HG03045 (cell line): ENCODE measurements around the gene MPI.
"Not testable (repeated sequence)": the region's sequence is repeated elsewhere in the genome, so short reads cannot be mapped to it uniquely, and the experiment has no call there.

ENCODE experiments used
- ATAC-seq: cut with Tn5 transposase; IDR thresholded peaks from one replicate; pipeline ENCODE4 v1.9.1; 2021; ENCODE audit warnings: mild to moderate bottlenecking, moderate library complexity; ENCODE audit not compliant: unreplicated experiment

Gene MPI

DNA sequence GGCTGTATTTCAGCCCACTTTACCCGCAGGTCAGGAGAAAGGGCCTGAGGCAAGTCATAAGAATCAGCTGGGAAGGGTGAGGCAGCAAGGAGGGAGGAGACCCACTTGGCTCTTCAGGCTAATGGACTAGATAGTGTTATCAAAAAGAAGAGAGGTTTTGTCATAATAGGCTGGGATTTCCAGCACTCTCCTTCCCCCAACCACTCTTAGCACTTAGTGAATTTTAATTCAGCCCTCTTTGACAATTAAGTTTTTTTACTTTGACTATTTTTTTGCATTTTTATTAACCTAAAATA, 771 bp downstream of the MPI start:
- ATAC-seq = no peak

DNA sequence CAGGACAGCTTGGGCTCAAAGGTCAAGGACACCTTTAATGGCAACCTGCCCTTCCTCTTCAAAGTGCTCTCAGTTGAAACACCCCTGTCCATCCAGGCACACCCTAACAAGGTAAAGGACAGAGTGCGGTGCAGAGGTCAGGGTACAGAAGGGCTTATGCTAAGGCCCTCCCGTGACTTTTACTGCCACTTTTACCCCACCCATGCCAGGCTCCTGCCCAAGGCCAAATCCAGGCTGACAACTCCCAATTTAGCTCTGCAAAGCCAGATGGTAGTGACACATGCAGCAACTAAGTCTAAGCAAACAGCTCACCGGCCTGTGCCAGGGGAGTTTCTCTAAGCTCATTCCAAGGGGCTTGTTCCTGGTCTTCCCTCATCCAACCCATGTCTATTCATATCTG, 1.6 kb downstream of the MPI start:
- no peak for ATAC-seq

DNA sequence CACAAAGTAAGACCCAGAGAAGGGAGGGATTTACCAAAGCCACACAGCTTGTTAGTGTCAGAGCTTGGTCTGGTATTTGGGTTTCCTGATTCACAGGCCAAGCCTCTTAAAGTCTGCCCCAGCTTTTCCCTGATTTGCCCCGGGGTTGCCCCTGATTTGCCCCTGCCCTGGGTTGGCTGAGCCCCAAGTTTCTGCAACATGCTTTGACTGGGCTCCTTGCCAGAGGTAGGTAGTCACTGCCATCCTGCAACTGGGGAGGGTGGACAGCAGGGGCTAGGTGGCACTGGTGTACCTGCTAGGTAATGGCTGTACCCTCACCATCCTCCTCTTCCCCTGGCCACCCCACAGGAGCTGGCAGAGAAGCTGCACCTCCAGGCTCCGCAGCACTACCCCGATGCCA, 2.5 kb downstream of the MPI start:
- ATAC-seq = no peak

DNA sequence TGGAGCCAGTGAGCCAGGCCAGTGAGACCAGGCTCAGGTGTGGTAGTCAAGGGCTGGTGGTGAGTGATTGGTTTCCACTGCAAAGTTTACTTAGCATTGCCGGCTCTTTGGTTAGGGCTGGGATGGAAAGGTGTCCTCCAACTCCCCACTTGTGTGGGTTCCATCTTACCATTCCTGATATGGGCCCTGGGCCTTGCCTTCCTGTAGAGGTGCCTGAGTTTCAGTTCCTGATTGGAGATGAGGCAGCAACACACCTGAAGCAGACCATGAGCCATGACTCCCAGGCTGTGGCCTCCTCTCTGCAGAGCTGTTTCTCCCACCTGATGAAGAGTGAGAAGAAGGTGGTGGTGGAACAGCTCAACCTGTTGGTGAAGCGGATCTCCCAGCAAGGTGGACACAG, 3.1 kb downstream of the MPI start:
- ATAC-seq = no peak

DNA sequence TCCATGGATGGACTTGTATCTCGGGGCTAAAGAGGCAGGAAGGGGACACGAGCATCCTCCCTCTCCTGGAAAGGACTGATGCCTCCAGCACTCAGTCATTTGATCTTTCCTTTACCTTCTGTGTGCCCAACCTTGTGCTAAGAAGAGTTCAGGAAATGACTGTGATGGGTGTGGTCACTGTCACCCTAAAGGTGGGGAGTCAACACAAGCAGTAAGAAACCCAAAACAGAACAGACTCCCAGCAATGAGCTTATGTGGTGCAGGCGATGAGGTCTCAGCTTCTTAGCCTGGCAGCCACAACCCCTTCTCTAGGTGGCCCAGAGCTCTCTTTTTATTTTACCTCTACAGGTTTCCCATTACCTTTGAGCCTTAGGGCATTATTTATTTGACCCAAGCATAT, 3.8 kb downstream of the MPI start:
- ATAC-seq = no peak

DNA sequence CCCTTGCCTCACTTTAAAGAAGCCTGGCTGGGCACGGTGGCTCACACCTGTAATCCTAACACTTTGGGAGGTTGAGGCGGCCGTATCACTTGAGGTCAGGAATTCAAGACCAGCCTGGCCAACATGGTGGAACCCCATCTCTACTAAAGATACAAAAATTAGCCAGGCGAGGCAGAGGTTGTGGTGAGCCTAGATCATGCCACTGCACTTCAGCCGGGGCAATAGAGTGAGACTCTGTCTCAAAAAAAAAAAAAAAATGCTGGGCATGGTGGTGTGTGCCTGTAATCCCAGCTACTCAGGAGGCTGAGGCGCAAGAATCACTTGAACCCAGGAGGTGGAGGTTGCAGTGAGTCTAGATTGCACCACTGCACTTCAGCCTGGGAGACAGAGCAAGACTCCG, 4.5 kb downstream of the MPI start:
- ATAC-seq = not testable (repeated sequence)

DNA sequence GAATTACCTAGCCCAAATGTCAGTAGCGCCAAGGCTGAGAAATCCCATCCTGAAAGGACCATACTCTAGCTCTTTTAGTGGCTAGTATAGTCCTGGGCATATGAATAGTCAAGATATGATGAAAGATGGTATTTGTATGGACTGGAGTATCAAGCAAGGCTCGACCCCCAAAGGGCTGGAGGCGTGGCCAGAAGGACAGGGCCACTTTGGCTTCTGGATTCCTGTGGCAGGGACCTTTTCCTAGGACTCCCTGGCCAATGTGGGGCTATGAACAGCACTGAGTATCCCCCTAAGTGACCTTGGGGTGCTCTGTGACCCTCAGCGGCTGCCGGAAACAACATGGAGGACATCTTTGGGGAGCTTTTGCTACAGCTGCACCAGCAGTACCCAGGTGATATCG, 6.0 kb downstream of the MPI start:
- no peak for ATAC-seq

DNA sequence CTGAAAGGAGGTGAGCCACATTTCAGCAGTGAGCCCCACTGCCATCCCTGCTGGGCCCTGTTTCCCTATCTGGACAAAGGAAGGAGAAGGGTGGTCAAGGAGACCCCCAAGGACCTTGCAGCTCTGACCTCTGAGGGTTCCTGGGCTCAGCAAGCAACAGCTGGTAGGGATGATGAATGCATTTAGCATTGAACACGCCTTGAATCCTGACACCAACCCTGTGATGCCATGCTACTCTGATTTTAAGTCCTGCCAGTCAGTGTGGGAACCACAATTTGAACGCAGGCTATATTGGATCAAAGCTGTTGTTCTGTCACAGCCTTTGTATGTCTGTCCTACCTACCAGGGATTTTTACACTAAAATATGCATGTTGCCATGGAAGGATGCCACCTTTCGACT, 6.5 kb downstream of the MPI start:
- no peak for ATAC-seq

DNA sequence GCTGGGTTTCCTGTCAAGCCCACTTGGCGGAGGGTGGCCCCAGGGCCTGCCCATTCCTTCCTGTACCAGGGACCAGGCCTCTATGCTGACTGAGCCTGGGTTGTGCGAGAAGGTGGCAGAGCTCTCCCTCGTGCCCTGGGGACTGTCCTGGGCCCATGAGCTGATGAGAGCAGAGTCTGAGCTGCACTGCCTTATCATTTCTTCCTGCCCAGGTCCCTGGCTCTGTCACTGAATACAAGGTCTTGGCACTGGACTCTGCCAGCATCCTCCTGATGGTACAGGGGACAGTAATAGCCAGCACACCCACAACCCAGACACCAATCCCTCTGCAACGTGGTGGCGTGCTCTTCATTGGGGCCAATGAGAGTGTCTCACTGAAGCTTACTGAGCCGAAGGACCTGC, 7.5 kb downstream of the MPI start:
- ATAC-seq = no peak

DNA sequence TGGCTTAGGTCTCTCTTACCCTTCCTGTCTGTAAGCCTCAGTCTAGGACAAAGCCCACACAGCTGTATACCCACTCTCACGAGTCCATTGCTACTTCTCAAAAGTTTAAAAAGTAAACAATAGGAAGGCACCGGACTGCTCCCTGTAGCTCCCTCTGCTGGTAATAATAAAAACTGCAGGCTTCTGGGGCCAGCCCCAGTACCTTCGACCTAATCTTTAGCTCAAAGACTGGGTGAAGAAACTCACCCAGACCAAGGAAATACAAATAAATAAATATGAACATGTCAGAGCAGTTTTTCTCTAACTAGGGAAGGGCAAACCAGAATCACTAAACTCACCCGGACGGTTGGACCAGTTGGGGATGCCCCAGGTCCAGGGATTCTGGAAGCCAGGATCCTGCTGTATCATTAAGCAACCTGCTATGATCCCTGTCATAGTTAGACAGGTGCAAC, 11.8 kb downstream of the MPI start:
- ATAC-seq = no peak

DNA sequence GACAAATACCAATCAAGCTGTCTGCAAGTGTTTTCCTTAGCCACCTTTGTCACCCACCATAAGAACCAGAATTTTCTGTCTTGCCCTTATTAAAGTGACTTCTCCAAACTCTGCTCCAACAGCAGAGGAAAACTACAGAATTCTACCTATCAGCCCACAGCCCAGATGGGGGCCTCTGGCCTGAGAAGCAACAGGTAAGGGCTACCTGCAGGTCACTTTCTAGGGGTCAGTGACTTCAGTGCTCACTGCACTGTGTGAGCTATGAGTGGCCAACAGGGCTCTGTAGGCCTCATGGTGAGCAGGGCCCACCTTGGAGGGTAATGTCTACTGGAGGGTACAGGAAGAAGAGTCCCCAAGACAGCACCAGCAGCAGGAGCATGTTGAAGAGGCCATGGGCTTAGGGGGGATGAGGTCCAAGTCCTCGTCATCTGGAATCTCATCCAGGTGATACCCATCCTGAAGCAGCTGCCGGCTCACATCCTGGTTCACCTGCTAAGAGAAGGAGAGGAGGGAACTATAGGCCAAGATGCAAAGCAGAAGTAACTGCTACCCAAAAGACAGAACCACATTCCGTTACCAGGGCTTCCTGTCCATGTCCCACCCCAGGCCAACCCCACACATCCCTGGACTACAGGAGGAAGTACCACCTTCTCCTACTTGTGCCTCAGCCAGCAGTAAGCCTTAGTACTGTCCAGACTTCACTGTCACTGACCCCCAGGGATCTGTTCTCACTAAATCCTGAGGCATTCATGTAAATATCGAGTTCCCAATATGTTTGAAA, 12.6 kb downstream of the MPI start:
- ATAC-seq = no peak

DNA sequence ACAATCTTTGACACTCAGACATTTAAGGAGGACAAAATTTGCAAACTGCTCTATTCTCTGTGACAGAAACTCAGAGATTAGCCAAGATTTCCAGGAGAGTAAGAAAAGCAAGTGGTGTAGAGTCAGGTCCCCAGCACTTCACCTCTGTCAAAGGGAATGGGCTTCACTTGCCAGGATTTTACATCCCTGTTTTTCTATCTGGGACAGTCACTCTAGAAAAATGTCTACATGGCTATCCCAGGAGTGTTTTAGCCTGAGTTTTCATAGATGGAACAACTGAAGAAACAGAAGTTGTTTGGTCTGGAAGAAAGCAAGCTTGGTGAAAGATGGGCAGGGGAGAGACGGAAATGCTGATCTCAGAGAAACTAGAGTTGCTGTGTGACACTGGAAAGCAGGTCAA, 13.8 kb downstream of the MPI start:
- no peak for ATAC-seq

DNA sequence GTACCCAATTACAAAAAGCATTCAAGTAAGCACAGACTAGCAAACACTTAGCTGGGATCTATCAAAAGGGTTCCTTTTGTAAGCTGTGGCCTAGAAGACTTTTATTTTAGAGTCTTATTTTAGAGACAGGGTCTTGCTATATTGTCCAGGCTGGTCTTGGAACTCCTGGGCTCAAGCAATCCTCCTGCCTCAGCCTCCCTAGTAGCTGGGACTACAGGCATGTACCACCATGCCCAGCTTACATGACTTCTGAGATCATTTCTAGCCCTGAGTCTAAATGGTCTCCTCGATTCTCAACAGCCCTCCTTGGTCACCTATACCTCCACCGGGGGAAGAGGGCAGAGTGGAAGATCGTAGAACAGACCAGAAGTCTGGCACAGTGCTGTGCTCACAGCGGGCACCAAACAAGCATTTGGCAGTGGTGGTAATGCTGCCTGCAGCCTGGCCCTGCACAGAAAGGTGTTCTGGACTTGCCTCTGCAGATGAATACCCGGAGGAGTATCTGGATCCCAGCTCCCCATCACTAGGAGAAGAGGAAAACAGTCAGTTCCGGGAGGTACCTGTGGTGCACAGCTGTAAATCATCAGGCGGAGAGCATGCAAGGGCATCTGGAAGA, 14.5 kb downstream of the MPI start:
- ATAC-seq = no peak

DNA sequence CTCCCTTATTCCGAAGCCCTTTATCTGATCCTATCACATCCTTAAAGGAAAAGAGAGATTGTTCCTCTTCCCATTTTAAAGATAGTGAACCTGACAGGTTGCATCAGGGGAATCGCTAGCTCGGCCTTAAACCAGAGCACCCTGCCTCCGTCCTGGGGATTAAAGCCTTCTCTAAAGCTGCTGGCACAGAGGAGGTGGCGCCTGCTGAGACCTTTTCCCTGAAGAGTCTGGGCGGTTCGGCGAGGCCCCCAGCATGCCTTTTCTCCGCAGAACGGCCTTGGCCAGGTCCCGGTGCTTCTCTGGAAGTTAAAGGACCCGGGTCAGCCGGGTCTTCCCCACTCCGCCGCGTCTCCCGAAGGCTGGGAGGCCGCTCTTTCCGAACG, 16.2 kb downstream of the MPI start:
- ATAC-seq = peak; percentile 14

DNA sequence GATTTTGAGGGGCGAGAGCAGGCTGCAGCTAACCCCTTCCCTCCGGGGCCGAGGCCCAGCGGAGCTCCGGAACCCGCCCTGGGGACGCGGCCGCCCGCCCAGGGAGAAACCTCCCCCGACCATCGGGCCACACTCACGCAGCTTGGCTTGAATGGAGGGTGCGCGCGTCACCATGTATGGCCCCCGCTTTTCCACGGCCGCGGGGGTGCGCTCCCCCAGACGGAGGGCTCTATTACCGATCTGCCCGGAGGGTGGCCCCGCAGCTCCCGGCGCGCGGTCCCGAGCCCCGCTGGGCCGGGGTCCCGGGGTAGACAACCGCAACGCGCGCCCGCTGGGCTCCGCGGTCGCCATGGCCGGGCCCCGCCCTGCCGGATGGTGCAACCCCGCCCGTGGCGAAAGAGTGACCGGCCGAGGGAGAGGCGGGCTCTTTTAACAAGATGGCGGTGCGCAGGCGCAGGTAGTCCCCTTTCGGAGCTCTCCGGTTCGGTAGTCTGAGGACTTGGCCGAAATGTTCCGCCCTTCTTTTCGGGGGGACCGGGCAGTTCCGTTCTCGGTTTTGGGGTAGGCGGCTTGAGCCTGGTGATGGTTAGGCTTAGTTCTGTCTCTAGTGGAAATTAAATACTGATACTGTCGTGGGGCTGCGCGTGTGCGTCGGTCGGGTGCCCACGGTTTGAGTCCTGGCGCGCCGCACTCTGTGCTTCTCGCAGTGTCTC, 16.8 kb downstream of the MPI start, which contains the start of gene FAM219B:
Gene FAM219B (minus strand): TSS at position 402 of the 713 bp plus-strand sequence. CDS start 51 bp downstream, at position 351.
- peak; percentile 88 for ATAC-seq

DNA sequence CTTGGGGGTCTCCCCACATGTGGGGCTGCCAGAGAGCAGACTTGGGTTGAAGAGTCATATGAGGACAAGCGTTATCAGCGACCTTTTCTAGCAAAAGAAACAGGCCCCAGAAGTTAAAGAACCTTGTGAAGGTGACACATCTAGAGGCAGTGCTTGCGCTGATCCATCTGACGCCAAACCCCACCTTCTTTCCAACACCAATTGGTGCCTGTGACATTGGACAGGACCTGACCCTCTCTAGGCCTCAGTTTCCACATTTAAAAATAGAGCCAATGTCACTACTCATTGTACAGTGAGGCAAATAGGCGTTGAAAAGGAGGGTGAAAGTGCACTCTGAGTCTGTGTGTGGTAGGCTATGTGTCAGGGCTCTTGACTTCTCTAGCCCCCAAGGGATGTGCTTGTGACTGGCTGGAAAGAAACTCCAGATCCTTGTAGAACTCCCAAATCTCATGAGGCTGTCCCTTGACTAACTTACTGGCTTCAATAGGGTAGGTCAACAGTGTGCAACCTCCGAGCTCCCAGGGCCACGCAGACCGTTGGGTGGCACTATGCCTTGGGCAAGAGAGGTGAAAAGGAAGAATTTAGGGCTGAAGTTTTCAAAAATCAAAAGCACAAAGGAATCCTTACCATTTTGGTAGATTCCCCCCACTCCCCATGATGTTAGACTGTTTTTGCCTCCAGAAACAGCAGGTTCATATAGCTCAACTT, 17.5 kb downstream of the MPI start:
- no peak for ATAC-seq

DNA sequence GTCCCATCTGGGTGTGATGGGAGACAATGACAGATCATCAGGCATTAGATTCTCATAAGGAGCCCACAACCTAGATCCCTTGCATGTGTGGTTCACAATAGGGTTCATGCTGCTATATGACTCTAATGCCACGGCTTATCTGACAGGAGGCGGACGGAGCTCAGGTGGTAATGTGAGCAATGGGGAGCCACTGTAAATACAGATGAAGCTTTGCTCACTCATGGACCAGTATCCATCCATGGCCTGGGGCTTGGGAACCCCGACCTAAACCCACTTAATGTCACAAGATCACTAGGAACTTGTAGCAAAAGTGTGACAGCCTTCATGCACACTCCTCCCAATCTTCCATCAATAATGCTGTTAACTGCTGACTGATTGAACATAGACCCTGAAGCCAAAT, 18.8 kb downstream of the MPI start:
- ATAC-seq = no peak

DNA sequence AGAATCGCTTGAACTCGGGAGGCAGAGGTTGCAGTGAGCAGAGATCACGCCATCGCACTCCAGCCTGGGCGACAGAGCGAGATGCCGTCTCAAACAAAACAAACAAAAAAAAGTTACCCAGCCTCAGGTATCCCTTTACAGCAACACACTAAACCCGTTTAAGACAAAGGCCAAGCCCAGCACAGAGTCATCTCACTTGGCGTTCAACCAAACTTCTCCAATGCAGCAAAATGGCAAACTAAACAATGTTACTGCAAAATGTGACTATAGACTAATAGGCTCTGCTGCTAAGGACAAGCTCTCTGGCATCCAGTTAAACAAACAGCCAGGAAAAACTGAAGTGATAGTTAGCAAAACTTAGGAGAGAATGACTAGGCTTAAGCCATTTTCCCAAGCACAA, 23.2 kb downstream of the MPI start:
- ATAC-seq = no peak

DNA sequence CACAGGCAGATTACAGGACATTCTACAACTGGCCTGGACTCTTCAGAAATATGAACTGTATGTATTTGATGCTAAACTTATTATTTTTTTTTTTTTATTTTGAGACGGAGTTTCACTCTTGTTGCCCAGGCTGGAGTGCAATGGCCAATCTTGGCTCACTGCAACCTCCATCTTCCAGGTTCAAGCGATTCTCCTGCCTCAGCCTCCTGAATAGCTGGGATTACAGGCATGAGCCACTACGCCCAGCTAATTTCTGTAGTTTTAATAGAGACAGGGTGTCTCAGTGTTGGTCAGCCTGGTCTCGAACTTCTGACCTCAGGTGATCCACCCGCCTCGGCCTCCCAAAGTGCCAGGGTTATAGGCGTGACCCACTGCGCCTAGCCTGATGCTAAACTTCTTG, 24.0 kb downstream of the MPI start:
- ATAC-seq = not testable (repeated sequence)

DNA sequence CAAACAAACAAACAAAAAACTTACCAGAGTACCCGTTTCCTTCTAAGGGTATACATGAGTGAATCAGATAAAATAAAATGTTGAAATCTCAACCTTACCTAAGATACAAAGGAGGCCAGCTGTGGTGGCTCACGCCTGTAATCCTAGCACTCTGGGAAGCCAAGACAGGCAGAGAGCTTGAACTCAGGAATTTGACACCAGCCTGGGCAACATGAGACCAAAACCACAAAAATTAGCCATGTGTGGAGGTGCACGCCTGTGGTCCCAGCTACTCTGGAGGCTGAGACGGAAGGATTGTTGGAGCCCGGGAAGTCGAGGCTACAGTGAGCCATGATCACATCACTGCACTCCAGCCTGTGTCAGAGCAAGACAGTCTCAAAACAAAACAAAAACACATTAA, 27.8 kb downstream of the MPI start:
- no peak for ATAC-seq

DNA sequence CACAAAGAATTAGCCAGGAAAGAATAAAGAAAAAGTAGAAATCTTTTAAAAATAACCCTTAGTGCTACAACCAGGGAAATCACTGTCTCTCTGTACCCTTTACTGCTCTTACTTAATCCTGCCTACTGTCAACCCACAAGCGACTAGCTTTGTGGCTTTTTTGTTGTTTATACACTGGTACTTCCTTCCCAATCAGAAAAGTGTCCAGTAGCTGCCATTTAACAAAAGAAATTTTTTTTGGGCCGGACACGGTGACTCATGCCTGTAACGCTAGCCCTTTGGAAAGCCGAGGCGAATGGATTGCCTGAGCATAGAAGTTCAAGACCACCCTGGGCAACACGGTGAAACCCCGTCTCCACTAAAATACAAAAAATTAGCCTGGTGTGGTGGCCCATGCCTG, 30.6 kb downstream of the MPI start:
- ATAC-seq = no peak

DNA sequence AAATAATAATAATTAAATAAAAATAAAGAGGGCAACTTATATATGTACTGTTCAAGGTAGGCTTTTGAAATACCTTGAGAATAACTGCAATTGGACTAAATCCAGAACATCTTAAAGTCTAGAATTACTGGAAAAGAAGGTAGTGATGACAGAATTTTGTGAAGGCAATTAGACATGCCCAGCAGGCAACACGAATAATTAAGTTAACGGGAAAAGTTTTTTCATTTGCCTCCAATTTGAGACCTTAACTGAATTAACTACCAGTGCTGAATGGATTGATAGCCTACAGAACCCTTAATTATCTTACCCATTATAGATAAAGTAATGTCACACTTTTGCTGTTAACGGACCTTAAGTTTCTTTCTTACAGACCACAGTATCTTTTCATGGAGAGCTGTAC, 34.7 kb downstream of the MPI start:
- ATAC-seq = no peak
